Measurements from ENCODE around the gene TRA2B.

The TRA2B gene

GRCh38 chr3:185934174-185934557, 3.6 kb downstream of the TRA2B start:
- peaks cover 18% of the 10 kb centered on the region; the same call in 1 of the 2 replicates for H3K36me3 ChIP-seq (ENCODE audit: insufficient read depth)
- no peak overlapping the region for H2AFZ ChIP-seq (ENCODE audit: low read depth)
- H3K27me3 ChIP-seq (ENCODE audit: insufficient read depth, low read depth): no peaks in the 10 kb centered on the region
- H3K9ac ChIP-seq: peak overlapping the region; percentile 100
- peaks cover 59% of the 10 kb centered on the region for H3K4me1 ChIP-seq (ENCODE audit: low read depth, poor library complexity, severe bottlenecking)
- peak overlapping the region; percentile 11; the same call in 1 of the 2 replicates for H3K27ac ChIP-seq
- H4K20me1 ChIP-seq (ENCODE audit: insufficient read depth): peaks cover 76% of the 10 kb centered on the region
- H3K4me2 ChIP-seq: peak overlapping the region; percentile 88
- no peak overlapping the region for H3K4me3 ChIP-seq (IDR thresholded peaks at IDR 0.05; ENCODE audit: insufficient read depth, low read depth, low read length)
- peaks cover 86% of the 10 kb centered on the region for H3K79me2 ChIP-seq (ENCODE audit: insufficient read depth, low read depth)
- TF ChIP-seq CTCF (conservative IDR thresholded peaks at IDR 0.05; ENCODE audit: low read depth, low read length): no peak

GRCh38 chr3:185933374-185934173, 4.2 kb downstream of the TRA2B start:
- no peak for TF ChIP-seq CTCF (conservative IDR thresholded peaks at IDR 0.05; ENCODE audit: low read depth, low read length)
- Histone ChIP-seq H3K36me3 (ENCODE audit: insufficient read depth) (peaks cover 18% of the 10 kb centered on the region; the same call in 1 of the 2 replicates), H3K9ac (peak overlapping the region; percentile 100; the same call in 1 of the 2 replicates), H4K20me1 (ENCODE audit: insufficient read depth) (peaks cover 82% of the 10 kb centered on the region), H3K27me3 (ENCODE audit: insufficient read depth, low read depth) (no peaks in the 10 kb centered on the region), H2AFZ (ENCODE audit: low read depth) (no peak overlapping the region), H3K4me3 (IDR thresholded peaks at IDR 0.05; ENCODE audit: insufficient read depth, low read depth, low read length) (no peak overlapping the region), H3K27ac (peak overlapping the region; percentile 11; the same call in 1 of the 2 replicates), H3K79me2 (ENCODE audit: insufficient read depth, low read depth) (peaks cover 92% of the 10 kb centered on the region), H3K4me2 (peak overlapping the region; percentile 88), H3K4me1 (ENCODE audit: low read depth, poor library complexity, severe bottlenecking) (peaks cover 65% of the 10 kb centered on the region)

DNA sequence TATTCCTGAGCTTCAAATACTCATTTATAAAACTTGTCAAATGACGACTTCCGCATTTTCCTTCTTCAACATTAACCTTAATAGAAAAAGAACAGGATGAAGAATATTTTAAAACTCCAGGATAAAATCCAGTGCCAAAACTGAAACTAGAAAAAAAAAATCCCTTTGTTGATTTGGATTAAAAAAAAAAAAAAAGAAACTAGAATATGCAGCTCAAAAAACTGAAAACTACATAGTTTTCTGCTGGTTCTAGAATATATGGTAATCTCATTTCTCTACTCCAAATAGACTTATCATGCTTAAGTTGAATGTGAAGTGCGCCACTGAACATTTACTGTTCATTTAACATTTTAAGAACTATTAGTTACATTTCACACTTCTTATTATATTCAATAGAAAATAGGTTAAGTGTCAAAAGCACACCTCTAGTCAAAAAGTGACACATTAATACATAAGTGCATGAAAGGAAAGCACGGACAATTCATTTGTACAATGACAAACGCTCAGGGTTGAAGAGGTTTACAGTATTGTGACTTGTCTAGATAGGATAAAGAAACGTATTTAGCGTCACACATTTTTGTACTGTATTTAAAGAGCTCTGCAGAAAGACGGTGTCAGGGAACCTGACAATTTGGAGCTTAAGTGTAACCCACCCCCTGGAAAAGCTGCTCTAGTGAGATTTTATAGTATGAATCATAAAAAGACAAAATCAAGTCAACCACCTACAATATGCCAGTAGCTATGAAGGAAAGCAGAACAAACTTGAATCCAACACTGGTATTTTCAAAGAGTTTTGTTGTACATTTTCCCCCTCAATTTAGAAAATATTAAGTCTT, 5.8 kb downstream of the TRA2B start:
- peaks cover 24% of the 10 kb centered on the region; the same call in 1 of the 2 replicates for H3K36me3 ChIP-seq (ENCODE audit: insufficient read depth)
- peak overlapping the region; percentile 88 for H3K4me2 ChIP-seq
- H2AFZ ChIP-seq (ENCODE audit: low read depth): no peak overlapping the region
- H3K4me1 ChIP-seq (ENCODE audit: low read depth, poor library complexity, severe bottlenecking): peaks cover 76% of the 10 kb centered on the region
- H3K4me3 ChIP-seq (IDR thresholded peaks at IDR 0.05; ENCODE audit: insufficient read depth, low read depth, low read length): no peak overlapping the region
- peak overlapping the region; percentile 100; the same call in 1 of the 2 replicates for H3K9ac ChIP-seq
- H3K27ac ChIP-seq: peak overlapping the region; percentile 3; the same call in 1 of the 2 replicates
- peaks cover 100% of the 10 kb centered on the region for H3K79me2 ChIP-seq (ENCODE audit: insufficient read depth, low read depth)
- no peaks in the 10 kb centered on the region for H3K27me3 ChIP-seq (ENCODE audit: insufficient read depth, low read depth)
- peaks cover 98% of the 10 kb centered on the region for H4K20me1 ChIP-seq (ENCODE audit: insufficient read depth)
- TF ChIP-seq CTCF (conservative IDR thresholded peaks at IDR 0.05; ENCODE audit: low read depth, low read length): no peak

GRCh38 chr3:185930393-185931107, 7.3 kb downstream of the TRA2B start:
- H3K4me3 ChIP-seq (IDR thresholded peaks at IDR 0.05; ENCODE audit: insufficient read depth, low read depth, low read length): peak overlapping the region; percentile 16
- H2AFZ ChIP-seq (ENCODE audit: low read depth): no peak overlapping the region
- H3K9ac ChIP-seq: no peak overlapping the region
- H3K27ac ChIP-seq: no peak overlapping the region; the same call in 1 of the 2 replicates
- peak overlapping the region; percentile 88 for H3K4me2 ChIP-seq
- peaks cover 88% of the 10 kb centered on the region for H3K4me1 ChIP-seq (ENCODE audit: low read depth, poor library complexity, severe bottlenecking)
- H4K20me1 ChIP-seq (ENCODE audit: insufficient read depth): peaks cover 100% of the 10 kb centered on the region
- TF ChIP-seq CTCF (conservative IDR thresholded peaks at IDR 0.05; ENCODE audit: low read depth, low read length): no peak
- no peaks in the 10 kb centered on the region for H3K27me3 ChIP-seq (ENCODE audit: insufficient read depth, low read depth)
- peaks cover 100% of the 10 kb centered on the region for H3K79me2 ChIP-seq (ENCODE audit: insufficient read depth, low read depth)
- H3K36me3 ChIP-seq (ENCODE audit: insufficient read depth): peaks cover 25% of the 10 kb centered on the region; the same call in 1 of the 2 replicates
